ENCODE results near the gene AKAP6.
"Not testable (repeated sequence)": the region's sequence is repeated elsewhere in the genome, so short reads cannot be mapped to it uniquely, and the experiment has no call there.

AKAP6 gene

GRCh38 chr14:32443890-32444661 lies 115.0 kb downstream of the AKAP6 start:
- DNase-seq (ENCODE audit: low spot score) = no peak

- DNase-seq (ENCODE audit: low spot score) = no peak
Observed at GRCh38 chr14:32447371-32447770, 118.3 kb downstream of the AKAP6 start.

GRCh38 chr14:32449648-32450047 lies 120.5 kb downstream of the AKAP6 start:
- DNase-seq (ENCODE audit: low spot score) = no peak

GRCh38 chr14:32450919-32451675 lies 122.0 kb downstream of the AKAP6 start:
- DNase-seq (ENCODE audit: low spot score) = no peak

DNA sequence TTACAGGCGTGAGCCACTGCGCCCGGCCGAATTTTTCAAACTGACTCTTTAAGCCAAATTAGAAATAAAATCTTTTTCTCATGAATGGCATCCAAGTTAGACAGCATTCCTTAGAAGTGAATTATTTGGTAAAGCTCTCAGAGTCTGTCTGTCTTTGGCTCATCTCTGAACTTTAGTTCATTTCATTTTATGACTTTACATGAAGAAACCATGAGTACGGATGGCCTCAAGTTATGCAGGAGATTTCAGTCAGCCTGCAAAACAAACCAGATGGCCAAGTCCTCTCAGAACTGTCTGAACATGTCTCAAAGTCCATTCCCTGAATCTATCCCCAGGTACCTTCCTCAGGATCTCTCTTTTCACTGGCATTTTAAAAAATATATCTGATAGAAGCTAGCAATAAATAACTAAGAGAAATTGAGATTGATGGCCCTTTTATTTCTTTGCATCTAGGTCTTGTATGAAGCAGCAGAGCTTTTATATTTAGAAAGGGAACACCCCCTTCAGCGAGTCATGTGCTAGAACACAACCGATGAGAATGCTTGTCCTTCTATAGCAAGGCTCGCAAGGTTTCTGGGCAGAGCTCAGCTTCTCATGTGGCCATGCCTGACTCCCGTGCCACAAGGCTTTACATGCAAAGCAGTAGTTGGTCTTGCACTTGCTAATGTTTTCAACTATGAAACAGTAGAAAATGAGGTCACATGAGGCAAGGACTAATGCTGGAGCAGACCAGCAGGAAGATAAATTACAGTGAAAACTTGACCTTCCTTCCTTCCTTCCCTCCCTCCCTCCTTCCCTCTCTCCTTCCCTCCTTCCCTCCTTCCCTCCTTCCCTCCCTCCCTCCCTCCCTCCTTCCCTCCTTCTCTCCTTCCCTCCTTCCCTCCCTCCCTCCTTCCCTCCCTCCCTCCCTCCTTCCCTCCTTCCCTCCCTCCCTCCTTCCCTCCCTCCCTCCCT lies 125.0 kb downstream of the AKAP6 start:
- DNase-seq (ENCODE audit: low spot score) = no peak

- no peak for DNase-seq (ENCODE audit: low spot score)
Observed at GRCh38 chr14:32457213-32457920, 128.3 kb downstream of the AKAP6 start.

- no peak for DNase-seq (ENCODE audit: low spot score)
Observed at GRCh38 chr14:32458720-32459119, 129.6 kb downstream of the AKAP6 start.

DNA sequence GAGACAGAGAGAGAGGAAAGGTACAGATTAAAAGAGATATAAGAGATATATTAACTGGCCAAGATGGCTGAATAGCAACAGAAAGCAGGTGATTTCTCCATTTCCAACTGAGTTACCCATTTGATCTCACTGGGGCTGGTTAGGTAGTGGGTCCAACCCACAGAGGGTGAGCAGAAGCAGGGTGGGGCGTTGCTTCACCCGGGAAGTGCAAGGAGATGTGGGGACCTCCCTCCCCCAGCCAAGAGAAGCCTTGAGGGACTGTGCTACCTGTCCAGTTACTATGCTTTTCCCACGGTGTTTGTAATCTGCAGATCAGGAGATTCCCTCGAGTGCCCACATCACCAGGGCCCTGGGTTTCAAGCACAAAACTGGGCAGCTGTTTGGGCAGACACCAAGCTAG lies 131.2 kb downstream of the AKAP6 start:
- DNase-seq (ENCODE audit: low spot score) = no peak

GRCh38 chr14:32462553-32462952 lies 133.5 kb downstream of the AKAP6 start:
- not testable (repeated sequence) for DNase-seq (ENCODE audit: low spot score)

DNA sequence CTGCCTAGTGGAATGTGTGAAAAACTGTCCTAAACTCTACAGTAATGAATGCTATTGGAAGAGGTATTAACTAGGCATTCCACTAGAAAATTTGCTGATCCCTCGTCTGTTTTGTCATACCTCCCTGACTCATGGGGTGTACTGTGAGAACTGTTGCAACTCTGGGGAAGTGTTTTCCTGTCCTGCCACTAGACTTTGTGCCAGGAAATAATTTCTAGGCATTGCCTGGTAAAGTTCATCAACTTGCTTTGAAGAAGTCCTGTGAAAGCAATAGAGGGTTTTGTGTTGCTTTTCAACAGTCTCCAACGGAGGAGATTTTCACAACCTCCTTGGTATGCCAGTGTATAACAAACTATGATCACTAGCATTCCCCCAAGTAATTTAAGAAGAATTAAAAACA lies 139.9 kb downstream of the AKAP6 start:
- no peak for DNase-seq (ENCODE audit: low spot score)

- peak; percentile 33 for DNase-seq (ENCODE audit: low spot score)
Observed at GRCh38 chr14:32469388-32470160, 140.5 kb downstream of the AKAP6 start.

GRCh38 chr14:32470161-32470715 lies 141.1 kb downstream of the AKAP6 start:
- no peak for DNase-seq (ENCODE audit: low spot score)

DNA sequence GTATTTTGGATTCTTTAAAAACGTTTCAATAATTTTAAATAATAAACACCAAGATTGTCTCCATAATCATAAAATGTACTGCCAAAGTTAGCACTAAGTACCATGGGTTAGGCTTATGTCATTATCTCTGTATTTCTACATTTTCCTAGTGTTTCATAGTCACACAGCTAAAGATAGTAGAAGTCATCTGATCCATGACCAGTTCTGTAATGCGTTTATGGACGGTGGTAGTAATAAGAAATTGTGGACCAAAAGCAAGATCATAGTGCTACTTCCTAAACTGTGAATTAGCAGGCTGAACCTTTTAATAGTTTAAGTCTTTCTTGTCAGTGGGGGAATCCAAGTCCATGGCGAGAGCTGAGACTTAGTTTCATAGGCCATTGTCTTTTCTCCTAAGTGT lies 142.1 kb downstream of the AKAP6 start:
- no peak for DNase-seq (ENCODE audit: low spot score)

GRCh38 chr14:32472076-32472475 lies 143.0 kb downstream of the AKAP6 start:
- DNase-seq (ENCODE audit: low spot score) = no peak

DNA sequence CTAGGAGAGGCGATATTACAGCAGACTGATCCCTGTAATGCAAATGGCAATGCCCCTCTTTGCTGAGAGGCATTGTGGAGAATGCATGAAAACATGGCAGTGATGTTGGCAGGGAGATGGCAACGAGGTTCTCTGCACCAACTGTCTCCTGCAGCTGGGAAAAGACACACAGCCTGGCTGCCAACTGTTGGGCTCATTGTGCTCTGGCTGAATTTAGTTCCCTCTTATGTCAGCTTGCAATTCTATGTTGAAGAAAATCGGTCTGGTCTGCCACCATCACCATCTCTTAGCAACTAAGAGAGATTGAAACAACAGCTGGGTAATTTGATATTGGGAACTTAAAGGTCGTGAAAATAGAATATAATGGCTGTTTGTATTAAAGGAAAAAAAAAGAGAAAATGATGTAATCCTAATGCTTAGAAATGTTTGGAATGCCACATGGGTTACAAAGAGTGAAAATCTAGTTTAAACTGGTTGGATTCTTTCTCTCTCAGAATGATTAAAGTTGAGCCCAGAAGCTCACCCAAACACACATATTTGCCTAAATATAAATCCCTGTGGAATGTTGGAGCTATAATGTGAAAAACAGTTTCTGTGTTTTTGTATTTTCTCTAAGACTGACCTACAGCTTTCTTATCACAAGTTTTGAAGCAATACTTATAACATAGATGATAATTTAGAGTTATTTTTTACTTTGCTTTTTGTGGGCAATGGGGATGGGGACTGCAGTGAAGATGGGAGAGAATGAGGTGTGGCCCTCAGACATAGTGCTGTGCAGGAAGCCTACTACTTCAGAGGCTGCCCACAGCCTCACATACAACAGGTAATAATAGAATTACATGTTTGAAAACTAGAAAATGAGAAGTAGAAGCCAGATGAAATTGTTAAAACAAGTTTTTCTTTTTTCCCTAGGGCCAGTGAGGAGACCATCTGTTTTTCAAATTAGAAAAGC lies 143.7 kb downstream of the AKAP6 start:
- DNase-seq (ENCODE audit: low spot score) = no peak

- DNase-seq (ENCODE audit: low spot score) = no peak
Observed at GRCh38 chr14:32473464-32473855, 144.4 kb downstream of the AKAP6 start.

DNA sequence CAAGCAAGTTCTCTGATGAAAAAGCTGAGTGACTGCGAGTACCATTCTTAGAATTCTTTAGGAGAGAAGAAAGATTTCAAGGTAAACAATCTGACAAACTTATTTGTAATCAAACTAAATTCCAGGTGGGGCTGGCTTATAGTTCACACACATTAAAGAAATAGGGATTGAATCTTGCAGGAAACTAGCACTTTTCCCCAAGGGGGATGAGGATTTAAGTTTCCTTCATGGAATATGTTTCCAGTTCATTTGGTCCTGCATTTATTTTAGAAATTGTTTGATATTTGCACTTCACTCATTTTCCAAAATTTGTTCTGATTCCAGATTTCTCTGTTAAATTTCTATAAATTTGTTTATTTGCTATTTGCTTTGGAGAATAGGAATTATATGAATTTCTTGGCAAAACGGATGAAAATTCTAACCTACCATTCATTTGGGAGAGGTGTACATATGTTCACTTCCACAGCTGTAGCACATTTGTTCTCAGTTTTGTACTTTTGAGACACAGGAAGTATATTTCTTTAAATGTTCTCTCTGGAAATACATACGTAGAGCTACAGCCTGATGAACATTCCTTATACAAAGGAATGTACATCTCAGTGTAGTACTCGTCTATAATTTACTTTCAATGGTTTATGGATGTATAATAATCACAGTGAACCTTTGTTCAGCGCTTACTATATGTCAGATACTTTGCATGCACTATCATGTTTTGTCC lies 145.5 kb downstream of the AKAP6 start:
- DNase-seq (ENCODE audit: low spot score) = no peak

DNA sequence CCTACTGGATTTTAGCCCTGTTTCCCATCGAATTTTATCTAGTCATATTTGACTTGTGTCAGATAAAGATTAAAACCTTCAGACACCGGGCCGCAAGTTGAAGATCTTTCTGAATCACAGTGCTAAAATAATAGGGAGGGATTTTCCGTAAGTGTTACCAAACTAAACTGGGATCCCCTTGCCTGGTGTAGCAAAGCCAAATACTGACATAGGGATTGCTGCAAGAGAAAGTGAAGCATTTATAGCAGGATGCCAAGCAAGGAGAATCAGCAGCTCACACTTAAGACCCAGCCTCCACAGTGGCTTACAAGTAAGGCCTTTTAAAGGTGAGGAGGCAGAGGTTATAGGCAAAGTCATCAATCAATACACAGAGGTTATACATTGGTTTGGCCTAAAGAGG lies 147.4 kb downstream of the AKAP6 start:
- DNase-seq (ENCODE audit: low spot score) = no peak

GRCh38 chr14:32477396-32477795 lies 148.3 kb downstream of the AKAP6 start:
- DNase-seq (ENCODE audit: low spot score) = no peak
